HG03575 (cell line): Measurements from ENCODE around the gene SYCN.

Experiments used
- ATAC-seq: cut with Tn5 transposase; IDR thresholded peaks from one replicate; pipeline ENCODE4 v1.9.1; 2021; ENCODE audit not compliant: unreplicated experiment, insufficient number of reproducible peaks, low FRiP score; ENCODE audit errors: extremely low read depth

The SYCN gene

GRCh38 chr19:39175564-39175963, 28.5 kb downstream of the SYCN start:
- ATAC-seq, result no peak

GRCh38 chr19:39174558-39175544, 29.2 kb downstream of the SYCN start:
- ATAC-seq, result no peak

GRCh38 chr19:39174142-39174541, 29.9 kb downstream of the SYCN start:
- ATAC-seq, result no peak

- ATAC-seq, result no peak
Observed at GRCh38 chr19:39173502-39173991, 30.5 kb downstream of the SYCN start.

- no peak for ATAC-seq
Observed at GRCh38 chr19:39172700-39173501, 31.2 kb downstream of the SYCN start.

- no peak for ATAC-seq
Observed at GRCh38 chr19:39171479-39172465, 32.3 kb downstream of the SYCN start.

GRCh38 chr19:39170386-39171231, 33.5 kb downstream of the SYCN start:
- ATAC-seq, result no peak

- no peak for ATAC-seq
Observed at GRCh38 chr19:39169143-39169810, 34.8 kb downstream of the SYCN start.

- no peak for ATAC-seq
Observed at GRCh38 chr19:39168258-39169142, 35.6 kb downstream of the SYCN start.

- no peak for ATAC-seq
Observed at GRCh38 chr19:39167461-39168257, 36.4 kb downstream of the SYCN start.

- no peak for ATAC-seq
Observed at GRCh38 chr19:39166571-39167391, 37.3 kb downstream of the SYCN start.

GRCh38 chr19:39165857-39166256, 38.2 kb downstream of the SYCN start:
- ATAC-seq, result no peak

GRCh38 chr19:39164289-39164688, 39.8 kb downstream of the SYCN start:
- no peak for ATAC-seq

GRCh38 chr19:39163621-39164020, 40.4 kb downstream of the SYCN start:
- ATAC-seq, result no peak
